HL-60 (cell line): ENCODE measurements around the gene MZF1.
A peak's percentile ranks its signal among the peaks of the same experiment; 100 is the strongest.

Source experiments
- DNase-seq, 2 experiments: peaks; one replicate each; pipeline ENCODE4 v3.0.0-alpha.2; 2010 to 2020; ENCODE audit warnings: low read depth in 1 of 2, low spot score in 1 of 2
- H3K27ac ChIP-seq: fragments of 250-450 bp; sonication (Bioruptor Pico); replicated peaks from 2 replicates; pipeline ENCODE4 v1.5.1; 2020; ENCODE audit warnings: mild to moderate bottlenecking, moderate library complexity
- H3K27me3 ChIP-seq: fragments of 250-450 bp; sonication (Bioruptor Pico); 2 replicates; pipeline ENCODE4 v1.5.1; 2021; ENCODE audit warnings: mild to moderate bottlenecking, moderate library complexity; ENCODE audit not compliant: insufficient read depth, poor library complexity, severe bottlenecking
- H3K4me3 ChIP-seq: replicated peaks from 2 replicates; pipeline ENCODE4 v1.5.1; 2011; ENCODE audit warnings: mild to moderate bottlenecking, control low read depth, low read length; ENCODE audit not compliant: insufficient read depth
- GABPA ChIP-seq: IDR thresholded peaks from 2 replicates; pipeline ENCODE4 v1.6.1; 2012; ENCODE audit warnings: low read depth
- POLR2AphosphoS5 ChIP-seq: IDR thresholded peaks from 2 replicates; pipeline ENCODE4 v1.6.1; 2012; ENCODE audit warnings: low read depth
- SPI1 ChIP-seq: IDR thresholded peaks from 2 replicates; pipeline ENCODE4 v1.6.1; 2012; ENCODE audit warnings: low read depth, mild to moderate bottlenecking, borderline replicate concordance
- TF ChIP-seq, protein P1 (sequence below): IDR thresholded peaks from one replicate; pipeline ENCODE4 v1.5.1; 2011; ENCODE audit warnings: low read length, control low read depth, inconsistent platforms; ENCODE audit not compliant: insufficient read depth
- TF ChIP-seq, protein P2 (sequence below): IDR thresholded peaks from 2 replicates; pipeline ENCODE4 v1.6.1; 2012; ENCODE audit warnings: low read depth; ENCODE audit not compliant: insufficient replicate concordance

The MZF1 gene

DNA sequence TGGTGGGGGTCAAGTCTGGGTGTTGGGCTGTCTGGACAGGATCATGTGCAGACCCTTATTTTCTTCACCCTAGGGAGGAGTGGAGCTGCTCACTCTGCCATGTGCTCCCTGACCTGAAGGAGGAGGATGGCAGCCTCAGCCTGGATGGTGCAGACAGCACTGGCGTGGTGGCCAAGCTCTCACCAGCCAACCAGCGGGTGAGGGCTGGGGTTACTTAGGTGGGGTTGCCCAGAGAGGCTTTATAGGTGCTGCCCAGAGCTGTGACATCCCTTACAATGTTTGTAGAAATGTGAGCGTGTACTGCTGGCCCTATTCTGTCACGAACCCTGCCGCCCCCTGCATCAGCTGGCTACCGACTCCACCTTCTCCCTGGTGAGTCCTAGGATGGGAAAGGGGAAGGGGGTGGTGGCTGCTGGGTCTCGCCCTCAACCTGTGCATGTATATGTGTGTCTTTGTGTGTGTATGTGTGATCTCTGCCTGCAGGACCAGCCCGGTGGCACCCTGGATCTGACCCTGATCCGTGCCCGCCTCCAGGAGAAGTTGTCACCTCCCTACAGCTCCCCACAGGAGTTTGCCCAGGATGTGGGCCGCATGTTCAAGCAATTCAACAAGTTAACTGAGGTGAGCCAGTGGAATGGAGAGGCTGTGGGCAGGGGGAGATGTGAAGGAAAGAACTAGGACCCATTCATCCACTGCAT, 23.3 kb downstream of the MZF1 start:
- no peak overlapping the region for H3K27ac ChIP-seq
- no peak overlapping the region for H3K4me3 ChIP-seq
- no peak for DNase-seq
- TF ChIP-seq SPI1 (no peak), POLR2AphosphoS5 (peak; percentile 15; the same call in 1 of the 2 replicates)
- H3K27me3 ChIP-seq: no peaks in the 10 kb centered on the region

DNA sequence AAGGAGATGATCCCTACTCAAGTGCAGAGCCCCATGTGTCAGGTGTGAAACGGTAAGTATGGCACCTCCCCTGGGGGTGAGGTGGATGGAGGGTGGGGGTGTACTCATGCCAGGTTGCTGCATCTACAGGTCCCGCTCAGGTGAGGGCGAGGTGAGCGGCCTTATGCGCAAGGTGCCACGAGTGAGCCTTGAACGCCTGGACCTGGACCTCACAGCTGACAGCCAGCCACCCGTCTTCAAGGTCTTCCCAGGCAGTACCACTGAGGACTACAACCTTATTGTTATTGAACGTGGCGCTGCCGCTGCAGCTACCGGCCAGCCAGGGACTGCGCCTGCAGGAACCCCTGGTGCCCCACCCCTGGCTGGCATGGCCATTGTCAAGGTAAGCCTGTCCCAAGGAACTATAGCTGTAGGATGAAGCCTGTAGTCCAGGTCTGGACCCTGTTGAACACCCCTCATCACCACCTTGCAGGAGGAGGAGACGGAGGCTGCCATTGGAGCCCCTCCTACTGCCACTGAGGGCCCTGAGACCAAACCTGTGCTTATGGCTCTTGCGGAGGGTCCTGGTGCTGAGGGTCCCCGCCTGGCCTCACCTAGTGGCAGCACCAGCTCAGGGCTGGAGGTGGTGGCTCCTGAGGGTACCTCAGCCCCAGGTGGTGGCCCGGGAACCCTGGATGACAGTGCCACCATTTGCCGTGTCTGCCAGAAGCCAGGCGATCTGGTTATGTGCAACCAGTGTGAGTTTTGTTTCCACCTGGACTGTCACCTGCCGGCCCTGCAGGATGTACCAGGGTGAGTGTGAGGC, 24.1 kb downstream of the MZF1 start:
- no peak overlapping the region for H3K4me3 ChIP-seq

DNA sequence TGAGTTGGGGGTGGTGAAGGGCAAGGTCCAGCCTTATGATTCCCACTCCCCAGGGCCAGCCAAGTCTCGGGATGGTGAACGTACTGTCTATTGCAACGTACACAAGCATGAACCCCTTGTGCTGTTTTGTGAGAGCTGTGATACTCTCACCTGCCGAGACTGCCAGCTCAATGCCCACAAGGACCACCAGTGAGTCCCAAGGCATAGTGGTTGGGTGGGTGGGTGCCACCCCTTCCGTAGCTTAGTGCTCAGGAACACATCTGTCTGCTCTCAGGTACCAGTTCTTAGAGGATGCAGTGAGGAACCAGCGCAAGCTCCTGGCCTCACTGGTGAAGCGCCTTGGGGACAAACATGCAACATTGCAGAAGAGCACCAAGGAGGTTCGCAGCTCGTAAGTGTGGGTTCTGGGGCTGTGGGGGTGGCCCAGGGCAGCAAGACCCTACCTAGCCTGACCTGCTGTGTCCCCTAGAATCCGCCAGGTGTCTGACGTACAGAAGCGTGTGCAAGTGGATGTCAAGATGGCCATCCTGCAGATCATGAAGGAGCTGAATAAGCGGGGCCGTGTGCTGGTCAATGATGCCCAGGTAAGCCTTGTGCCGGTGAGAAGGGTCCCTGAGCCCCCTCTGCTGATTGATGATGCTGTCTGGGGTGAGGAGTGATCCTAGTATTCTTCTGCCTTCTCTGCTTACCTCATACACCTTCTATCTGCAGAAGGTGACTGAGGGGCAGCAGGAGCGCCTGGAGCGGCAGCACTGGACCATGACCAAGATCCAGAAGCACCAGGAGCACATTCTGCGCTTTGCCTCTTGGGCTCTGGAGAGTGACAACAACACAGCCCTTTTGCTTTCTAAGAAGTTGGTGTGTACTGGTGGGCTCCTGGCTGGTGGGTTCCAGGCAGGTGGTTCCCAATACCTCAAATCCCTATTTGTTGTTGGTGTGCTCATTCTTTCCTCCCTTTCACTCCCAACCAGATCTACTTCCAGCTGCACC, 25.5 kb downstream of the MZF1 start:
- no peak for TF ChIP-seq GABPA
- TF ChIP-seq, protein P1, sequence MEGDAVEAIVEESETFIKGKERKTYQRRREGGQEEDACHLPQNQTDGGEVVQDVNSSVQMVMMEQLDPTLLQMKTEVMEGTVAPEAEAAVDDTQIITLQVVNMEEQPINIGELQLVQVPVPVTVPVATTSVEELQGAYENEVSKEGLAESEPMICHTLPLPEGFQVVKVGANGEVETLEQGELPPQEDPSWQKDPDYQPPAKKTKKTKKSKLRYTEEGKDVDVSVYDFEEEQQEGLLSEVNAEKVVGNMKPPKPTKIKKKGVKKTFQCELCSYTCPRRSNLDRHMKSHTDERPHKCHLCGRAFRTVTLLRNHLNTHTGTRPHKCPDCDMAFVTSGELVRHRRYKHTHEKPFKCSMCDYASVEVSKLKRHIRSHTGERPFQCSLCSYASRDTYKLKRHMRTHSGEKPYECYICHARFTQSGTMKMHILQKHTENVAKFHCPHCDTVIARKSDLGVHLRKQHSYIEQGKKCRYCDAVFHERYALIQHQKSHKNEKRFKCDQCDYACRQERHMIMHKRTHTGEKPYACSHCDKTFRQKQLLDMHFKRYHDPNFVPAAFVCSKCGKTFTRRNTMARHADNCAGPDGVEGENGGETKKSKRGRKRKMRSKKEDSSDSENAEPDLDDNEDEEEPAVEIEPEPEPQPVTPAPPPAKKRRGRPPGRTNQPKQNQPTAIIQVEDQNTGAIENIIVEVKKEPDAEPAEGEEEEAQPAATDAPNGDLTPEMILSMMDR: no peak
- DNase-seq: no peak
- Histone ChIP-seq H3K27ac (no peak overlapping the region), H3K4me3 (peak overlapping the region; percentile 2; the same call in 1 of the 2 replicates), H3K27me3 (no peaks in the 10 kb centered on the region)

More for the DNA sequence above, 24.1 kb downstream of the MZF1 start:
- DNase-seq: no peak
- TF ChIP-seq POLR2AphosphoS5 (no peak), SPI1 (no peak), GABPA (no peak)
- TF ChIP-seq, protein P1: no peak
- TF ChIP-seq, protein P2, sequence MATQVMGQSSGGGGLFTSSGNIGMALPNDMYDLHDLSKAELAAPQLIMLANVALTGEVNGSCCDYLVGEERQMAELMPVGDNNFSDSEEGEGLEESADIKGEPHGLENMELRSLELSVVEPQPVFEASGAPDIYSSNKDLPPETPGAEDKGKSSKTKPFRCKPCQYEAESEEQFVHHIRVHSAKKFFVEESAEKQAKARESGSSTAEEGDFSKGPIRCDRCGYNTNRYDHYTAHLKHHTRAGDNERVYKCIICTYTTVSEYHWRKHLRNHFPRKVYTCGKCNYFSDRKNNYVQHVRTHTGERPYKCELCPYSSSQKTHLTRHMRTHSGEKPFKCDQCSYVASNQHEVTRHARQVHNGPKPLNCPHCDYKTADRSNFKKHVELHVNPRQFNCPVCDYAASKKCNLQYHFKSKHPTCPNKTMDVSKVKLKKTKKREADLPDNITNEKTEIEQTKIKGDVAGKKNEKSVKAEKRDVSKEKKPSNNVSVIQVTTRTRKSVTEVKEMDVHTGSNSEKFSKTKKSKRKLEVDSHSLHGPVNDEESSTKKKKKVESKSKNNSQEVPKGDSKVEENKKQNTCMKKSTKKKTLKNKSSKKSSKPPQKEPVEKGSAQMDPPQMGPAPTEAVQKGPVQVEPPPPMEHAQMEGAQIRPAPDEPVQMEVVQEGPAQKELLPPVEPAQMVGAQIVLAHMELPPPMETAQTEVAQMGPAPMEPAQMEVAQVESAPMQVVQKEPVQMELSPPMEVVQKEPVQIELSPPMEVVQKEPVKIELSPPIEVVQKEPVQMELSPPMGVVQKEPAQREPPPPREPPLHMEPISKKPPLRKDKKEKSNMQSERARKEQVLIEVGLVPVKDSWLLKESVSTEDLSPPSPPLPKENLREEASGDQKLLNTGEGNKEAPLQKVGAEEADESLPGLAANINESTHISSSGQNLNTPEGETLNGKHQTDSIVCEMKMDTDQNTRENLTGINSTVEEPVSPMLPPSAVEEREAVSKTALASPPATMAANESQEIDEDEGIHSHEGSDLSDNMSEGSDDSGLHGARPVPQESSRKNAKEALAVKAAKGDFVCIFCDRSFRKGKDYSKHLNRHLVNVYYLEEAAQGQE: no peak
- Histone ChIP-seq H3K27me3 (no peaks in the 10 kb centered on the region), H3K27ac (no peak overlapping the region)

DNA sequence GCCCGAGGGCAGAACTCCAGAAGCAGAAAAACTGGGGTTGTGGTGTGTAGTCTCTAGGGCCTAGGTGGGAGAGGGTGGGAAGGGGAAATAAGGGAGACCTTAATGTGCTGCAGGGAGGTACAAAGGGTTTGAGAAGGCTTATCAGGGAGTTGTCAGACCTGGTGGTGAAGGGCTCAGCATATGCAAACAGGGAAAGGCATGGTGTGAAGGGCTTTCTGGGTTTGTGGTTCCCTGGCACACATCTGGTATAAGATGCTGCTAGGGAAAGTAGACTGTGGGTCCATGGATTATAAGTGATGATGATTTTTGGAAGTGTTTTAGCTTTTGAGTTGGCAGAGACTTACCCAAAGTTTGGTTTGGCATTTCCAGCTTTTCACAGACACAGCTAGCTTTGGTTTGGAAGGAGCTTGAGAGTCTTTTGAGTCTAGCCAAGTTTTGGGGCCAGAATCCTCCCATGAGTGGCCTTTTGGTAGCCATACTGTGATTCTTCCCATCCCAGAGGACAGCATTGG, 27.1 kb downstream of the MZF1 start:
- Histone ChIP-seq H3K27me3 (no peaks in the 10 kb centered on the region), H3K27ac (0 out of 2 replicates have a peak overlapping the region, but pooled peaks have one; percentile 15), H3K4me3 (peak overlapping the region; percentile 99)
- DNase-seq: no peak
- TF ChIP-seq, protein P1: no peak
- no peak for TF ChIP-seq GABPA
- TF ChIP-seq SPI1: no peak
- no peak; the same call in 1 of the 2 replicates for TF ChIP-seq POLR2AphosphoS5
- TF ChIP-seq, protein P2: no peak
